ENCODE data around the gene TRMT61A. TPM values are rescaled to one million over a fixed set of nuclear protein-coding genes. Genes with fewer than 3 reads are reported as not detected.

The TRMT61A gene
- total RNA-seq, 1 experiment from 2014 or later, result 14.9 TPM

GRCh38 chr14:103516426-103517173, 12.4 kb upstream of the TRMT61A start:
- Histone ChIP-seq H3K4me3 (replicated peaks in 1 of 2; ENCODE audit: low read depth in 1 of 2, low read length in 2 of 2) (no peak overlapping the region), H3K9ac (ENCODE audit: low read length) (no peak overlapping the region), H3K4me1 (ENCODE audit: control insufficient read depth in 1 of 2, insufficient read depth in 2 of 2, low read length in 2 of 2) (peaks cover 8 to 41% of the 10 kb centered on the region in 2 experiments; a peak in 3 of 4 replicates), H3K9me3 (ENCODE audit: control insufficient read depth in 1 of 2, insufficient read depth in 1 of 2, low read depth in 1 of 2, low read length in 2 of 2) (no peaks in the 10 kb centered on the region), H3K9me2 (ENCODE audit: insufficient read depth) (no peaks in the 10 kb centered on the region), H3K27me3 (ENCODE audit: insufficient read depth, low read length) (no peaks in the 10 kb centered on the region), H3K4me2 (ENCODE audit: low read length) (no peak overlapping the region), H3K27ac (ENCODE audit: low read depth, low read length) (no peak overlapping the region), H3K79me2 (ENCODE audit: insufficient read depth, low read length) (peaks cover 11% of the 10 kb centered on the region; the same call in 1 of the 2 replicates), H4K20me1 (ENCODE audit: insufficient read depth) (no peaks in the 10 kb centered on the region; the same call in 1 of the 2 replicates), H3K36me3 (ENCODE audit: control insufficient read depth in 1 of 2, insufficient read depth in 2 of 2, low read length in 2 of 2) (peaks cover 0 to 12% of the 10 kb centered on the region in 2 experiments; a peak in 3 of 4 replicates), H2AFZ (ENCODE audit: low read depth, low read length, poor library complexity, severe bottlenecking) (no peak overlapping the region)
- POLR2A ChIA-PET, result no interaction called here
- ATAC-seq (no peak), DNase-seq (ENCODE audit: low read depth, low spot score) (no peak)
- no peak for TF ChIP-seq CEBPB (IDR thresholded peaks at IDR 0.05; ENCODE audit: low read depth)
- TF ChIP-seq RAD21 (IDR thresholded peaks at IDR 0.05; ENCODE audit: low read depth), result no peak
- no peak for TF ChIP-seq JUND (IDR thresholded peaks at IDR 0.05)
- no peak for TF ChIP-seq ZBTB33 (IDR thresholded peaks at IDR 0.05; ENCODE audit: extremely low read depth, insufficient replicate concordance, low read length)
- no peak for TF ChIP-seq POLR2AphosphoS5 (IDR thresholded peaks at IDR 0.05; ENCODE audit: low read depth, low read length)
- TF ChIP-seq SRF (IDR thresholded peaks at IDR 0.05; ENCODE audit: low read depth), result no peak
- TF ChIP-seq, protein P1, sequence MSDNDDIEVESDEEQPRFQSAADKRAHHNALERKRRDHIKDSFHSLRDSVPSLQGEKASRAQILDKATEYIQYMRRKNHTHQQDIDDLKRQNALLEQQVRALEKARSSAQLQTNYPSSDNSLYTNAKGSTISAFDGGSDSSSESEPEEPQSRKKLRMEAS (IDR thresholded peaks at IDR 0.05), result no peak
- no peak for TF ChIP-seq YY1 (IDR thresholded peaks at IDR 0.05; ENCODE audit: extremely low read depth, insufficient replicate concordance, low read depth, low read length)
- BruUV-seq (replicated peaks), result no TSS peak
- RAD21 ChIA-PET (ENCODE audit: low non-redundant PET in 1 of 2, low total read pairs in 2 of 2, uncharacterized antibody in 2 of 2, unreplicated experiment in 2 of 2), result no interaction called here
- CTCF ChIA-PET, result interaction anchor here (3.4 kb wide), 1 partner anchor 30 kb away, joined by 38 read pairs; no protein-coding TSS in a partner anchor
- intact Hi-C loops (cut with micrococcal nuclease), result no loop called here
